Jurkat, Clone E6-1 (cell line): ENCODE results near the gene TTC14.

Experiments used
- DNase-seq: peaks from one replicate; pipeline ENCODE4 v3.0.0-alpha.2; 2011; ENCODE audit warnings: low read depth, low spot score
- H3K4me3 ChIP-seq: 2 replicates; pipeline ENCODE4 v1.5.1; 2011; ENCODE audit warnings: mild to moderate bottlenecking, low read length, control low read depth, moderate library complexity

Gene TTC14

DNA sequence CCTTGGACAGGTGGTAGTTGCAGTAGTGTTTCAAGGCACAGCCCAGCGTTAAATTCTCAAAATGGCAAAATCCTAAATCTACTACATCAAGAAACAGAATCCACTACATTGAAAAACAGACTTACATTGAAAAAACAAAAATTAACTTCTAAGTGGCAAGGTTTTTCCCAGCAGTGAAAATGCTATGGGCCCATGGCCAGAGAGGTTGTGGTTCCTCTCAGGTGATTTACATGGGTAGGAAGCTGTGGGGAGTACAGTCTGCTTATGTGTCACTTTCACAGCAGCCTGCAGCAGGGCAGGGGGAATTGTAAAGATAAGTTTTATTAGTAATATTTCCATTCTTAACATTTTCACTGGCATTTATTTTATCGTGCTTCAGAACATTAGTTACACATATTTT, 24.9 kb downstream of the TTC14 start:
- no peak for DNase-seq
- no peak overlapping the region for H3K4me3 ChIP-seq

- no peak overlapping the region for H3K4me3 ChIP-seq
Measured at GRCh38 chr3:180630371-180630770, 28.4 kb downstream of the TTC14 start.

GRCh38 chr3:180631317-180631716, 29.4 kb downstream of the TTC14 start:
- H3K4me3 ChIP-seq, result no peak overlapping the region
- no peak for DNase-seq

More at GRCh38 chr3:180630371-180630770, 28.4 kb downstream of the TTC14 start:
- DNase-seq, result no peak

- H3K4me3 ChIP-seq, result no peak overlapping the region
- no peak for DNase-seq
Measured at GRCh38 chr3:180633722-180634121, 31.8 kb downstream of the TTC14 start.

GRCh38 chr3:180640987-180641386, 39.0 kb downstream of the TTC14 start:
- DNase-seq, result no peak
- no peak overlapping the region for H3K4me3 ChIP-seq

DNA sequence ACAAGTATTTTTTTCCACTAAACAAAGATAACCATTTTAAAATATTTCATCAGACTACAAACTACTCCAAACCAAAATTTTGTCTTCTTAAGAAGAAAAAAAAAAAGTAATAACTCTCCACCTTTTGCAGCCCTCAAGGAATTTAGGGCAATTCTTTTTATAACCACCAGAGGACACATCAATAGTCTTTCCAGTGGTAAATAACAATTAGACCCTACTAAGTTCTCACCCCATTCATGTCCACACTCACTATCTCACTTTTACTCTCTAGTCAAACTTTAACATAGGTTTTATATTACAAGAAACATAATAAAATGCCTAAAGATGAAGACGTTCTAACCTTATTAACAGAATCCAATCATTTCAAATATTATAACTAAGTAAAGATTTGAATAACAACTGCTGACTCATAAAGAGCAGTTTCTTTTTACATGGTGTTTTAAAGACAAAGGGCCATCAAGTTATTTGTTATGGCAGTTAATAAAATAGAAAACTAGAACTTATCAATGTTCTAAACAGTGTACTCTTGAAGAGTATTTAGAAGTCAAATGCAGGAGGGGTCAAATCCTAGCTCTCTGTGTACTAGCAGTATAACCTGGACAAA, 44.3 kb downstream of the TTC14 start:
- DNase-seq, result no peak
- no peak overlapping the region for H3K4me3 ChIP-seq

DNA sequence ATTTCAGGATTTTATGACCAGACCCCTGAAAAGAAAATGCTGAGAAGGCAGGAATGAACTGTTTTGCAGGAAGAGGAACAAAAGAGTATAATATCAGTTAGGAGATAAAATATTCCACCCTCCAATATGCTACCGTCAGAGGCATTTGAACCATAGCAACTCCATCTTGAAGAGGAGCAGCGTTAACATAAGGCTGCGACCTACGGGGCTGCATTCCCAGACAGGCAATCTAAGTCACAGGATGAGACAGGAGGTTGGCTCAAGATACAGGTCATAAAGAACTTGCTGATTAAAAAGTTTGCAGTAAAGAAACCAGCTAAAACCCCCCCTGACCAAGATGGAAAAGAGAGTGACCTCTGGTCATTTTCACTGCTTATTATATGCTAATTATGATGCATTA, 54.4 kb downstream of the TTC14 start:
- H3K4me3 ChIP-seq, result no peak overlapping the region
- no peak for DNase-seq

DNA sequence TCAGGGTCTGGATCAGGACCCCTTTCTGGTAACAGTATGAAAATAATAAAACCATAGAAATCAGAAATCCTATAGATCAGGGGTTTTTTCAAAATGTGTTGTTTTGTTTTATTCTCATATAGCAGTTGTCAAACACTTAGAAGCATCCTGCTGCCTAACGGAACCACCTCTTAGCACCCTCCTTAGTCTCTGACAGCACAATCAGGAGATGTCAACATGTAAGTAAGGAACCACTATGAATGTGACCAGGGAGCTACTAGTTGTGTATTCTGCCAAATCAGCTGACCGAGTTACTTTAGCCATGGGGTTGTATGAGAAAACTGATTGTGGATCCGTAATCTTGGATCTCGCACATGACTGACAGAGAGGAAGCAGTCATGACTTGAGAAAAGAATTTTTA, 55.1 kb downstream of the TTC14 start:
- DNase-seq, result no peak
- no peak overlapping the region for H3K4me3 ChIP-seq
